ENCODE results near the gene SLC12A3.

SLC12A3 gene

GRCh38 chr16:56894331-56894917 is 29.4 kb downstream of the SLC12A3 start:
- no peak for DNase-seq

- no peak for DNase-seq
Observed at GRCh38 chr16:56895813-56896212, 30.8 kb downstream of the SLC12A3 start.

GRCh38 chr16:56896244-56896643 is 31.2 kb downstream of the SLC12A3 start:
- DNase-seq = no peak

DNA sequence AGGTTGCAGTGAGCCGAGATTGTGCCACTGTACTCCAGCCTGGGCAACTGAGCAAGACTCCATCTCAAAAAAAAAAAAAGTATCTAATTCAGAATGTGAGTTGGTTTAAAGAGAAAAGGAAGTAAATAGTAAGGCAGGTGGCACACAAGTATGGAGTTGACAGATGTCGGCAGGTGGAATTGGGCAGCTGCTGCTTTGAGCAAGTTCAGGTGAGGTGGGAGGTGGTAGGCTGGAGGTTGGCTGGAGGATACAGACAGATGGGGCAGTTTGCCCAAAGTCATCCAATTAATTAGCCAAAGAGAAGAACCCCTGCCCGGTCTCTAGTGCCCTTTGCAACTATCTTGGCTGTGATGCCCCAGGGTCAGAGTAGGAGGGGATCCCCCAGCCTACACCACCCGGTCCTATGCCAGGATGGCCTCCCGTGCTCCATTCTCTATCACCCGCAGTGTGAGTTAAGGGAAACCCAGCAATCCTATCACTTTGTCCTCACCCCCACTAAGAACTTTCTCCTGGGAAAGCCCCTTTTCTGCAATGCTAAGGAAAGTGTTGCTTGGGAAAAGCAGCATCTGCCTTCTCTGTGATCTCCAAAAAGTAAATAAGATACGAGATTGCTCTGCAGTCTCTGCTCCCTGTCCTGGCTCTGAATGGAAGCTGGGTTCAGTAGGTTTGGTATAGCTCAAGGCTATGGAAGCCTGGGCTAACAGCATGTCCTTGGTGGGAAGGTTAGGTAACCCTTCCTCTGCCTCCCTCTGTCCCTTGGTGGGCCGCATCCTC is 32.2 kb downstream of the SLC12A3 start:
- DNase-seq = no peak

GRCh38 chr16:56898847-56899246 is 33.8 kb downstream of the SLC12A3 start:
- no peak for DNase-seq

- no peak for DNase-seq
Observed at GRCh38 chr16:56903866-56904265, 38.9 kb downstream of the SLC12A3 start.

- no peak for DNase-seq
Observed at GRCh38 chr16:56907401-56907800, 42.4 kb downstream of the SLC12A3 start.

DNA sequence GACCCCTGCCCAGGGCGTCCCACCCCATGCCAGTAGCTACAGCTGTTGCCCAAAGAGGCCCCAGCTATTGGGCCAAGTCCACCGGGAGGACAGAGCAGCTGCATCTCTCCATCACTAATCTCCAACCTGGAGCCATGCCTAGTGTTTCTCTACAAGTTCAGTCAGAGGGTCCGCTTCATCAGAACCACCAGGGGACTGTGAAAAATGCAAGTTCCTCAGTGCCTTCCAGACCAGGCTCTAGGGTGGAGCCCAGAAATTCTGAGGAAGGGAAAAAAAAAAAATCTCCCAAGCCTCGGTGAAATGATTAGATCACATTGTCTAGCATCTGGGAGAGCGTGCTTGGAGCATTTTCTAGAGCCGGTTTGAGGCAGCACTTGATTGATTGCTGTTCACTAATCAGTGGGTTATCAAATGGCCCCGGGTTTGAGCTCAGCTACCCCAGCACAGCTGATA is 44.5 kb downstream of the SLC12A3 start:
- no peak for DNase-seq

- DNase-seq = no peak
Observed at GRCh38 chr16:56910112-56910511, 45.1 kb downstream of the SLC12A3 start.

GRCh38 chr16:56910654-56911539 is 45.9 kb downstream of the SLC12A3 start:
- no peak for DNase-seq

DNA sequence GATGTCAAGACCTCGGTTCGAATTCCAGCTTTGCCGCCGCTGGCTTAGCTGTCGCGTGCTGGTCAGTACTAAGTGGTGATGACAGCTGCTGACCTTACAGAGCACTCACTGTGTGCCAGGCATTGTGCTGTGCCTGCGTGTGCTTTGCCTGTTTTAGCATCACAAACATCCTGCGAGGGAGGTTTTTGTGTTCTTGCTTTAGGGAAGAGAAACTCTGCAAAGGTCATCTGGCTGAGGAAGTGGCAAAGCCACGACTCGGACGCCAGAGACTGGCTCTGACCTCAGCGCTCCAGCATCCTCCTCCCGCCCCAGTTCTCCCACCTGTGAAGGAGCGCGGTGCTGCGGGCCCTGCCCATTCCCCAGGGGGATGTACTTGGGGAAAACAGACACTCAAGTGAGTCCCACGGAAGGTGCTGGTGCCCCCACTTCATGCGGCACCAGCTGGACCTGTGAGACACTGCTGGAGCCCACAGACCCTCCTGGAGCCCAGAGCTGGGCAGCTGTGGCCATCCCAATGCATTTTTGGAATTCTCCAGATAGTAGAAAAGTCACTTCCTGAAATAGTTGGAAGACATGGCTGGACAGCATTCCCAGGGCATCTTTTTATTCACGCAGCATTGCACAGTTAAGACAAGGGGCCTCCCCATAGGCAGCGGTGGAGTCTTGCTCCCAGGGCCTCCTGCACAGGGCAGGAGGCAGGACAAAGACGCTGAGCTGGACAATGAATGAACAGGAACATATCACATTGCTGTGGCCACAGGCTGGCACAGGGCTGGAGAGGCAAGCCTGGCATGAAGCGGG is 47.0 kb downstream of the SLC12A3 start:
- no peak for DNase-seq

DNA sequence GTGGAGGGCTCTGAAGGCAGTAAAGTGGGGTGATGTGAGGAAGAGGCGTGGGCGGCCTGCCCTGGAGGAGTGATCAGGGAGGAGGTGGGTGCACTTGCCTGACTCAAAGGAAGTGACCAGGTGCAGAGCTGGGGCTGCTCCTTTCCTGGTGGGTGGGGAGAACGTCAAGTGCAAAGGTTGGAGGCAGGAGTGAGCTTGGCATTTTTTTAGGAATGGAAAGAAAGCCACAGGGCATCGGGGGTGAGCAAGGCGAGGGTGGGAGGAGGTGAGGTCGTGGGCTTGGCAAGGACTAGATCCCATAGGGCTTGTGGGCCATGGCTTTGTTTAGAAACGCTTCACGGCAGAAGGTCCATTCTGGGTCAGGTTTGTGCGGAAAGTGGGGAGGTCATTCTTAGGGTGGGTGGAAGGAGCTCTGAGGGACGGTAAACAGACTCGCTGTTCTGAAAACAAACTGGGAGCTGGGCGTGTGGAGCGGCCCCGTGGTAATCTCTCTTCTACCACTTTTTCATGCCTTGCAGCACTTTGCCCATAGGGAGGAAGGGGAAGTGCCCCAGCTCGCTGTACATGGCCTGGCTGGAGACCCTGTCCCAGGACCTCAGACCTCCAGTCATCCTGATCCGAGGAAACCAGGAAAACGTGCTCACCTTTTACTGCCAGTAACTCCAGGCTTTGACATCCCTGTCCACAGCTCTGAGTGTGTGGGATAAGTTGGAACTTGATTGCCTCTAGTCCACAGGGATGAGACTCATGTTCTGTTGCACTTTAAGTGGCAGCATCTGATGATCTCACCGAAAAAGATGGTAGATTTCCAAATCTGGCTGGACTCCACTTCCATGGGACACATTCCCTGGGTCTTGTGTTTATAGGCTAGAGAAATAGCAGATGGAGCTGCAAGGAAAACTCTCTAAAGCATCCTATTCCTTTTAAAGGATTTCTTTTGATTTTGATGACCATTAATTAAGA is 48.0 kb downstream of the SLC12A3 start:
- DNase-seq = no peak

GRCh38 chr16:56914896-56915295 is 49.9 kb downstream of the SLC12A3 start:
- no peak for DNase-seq

DNA sequence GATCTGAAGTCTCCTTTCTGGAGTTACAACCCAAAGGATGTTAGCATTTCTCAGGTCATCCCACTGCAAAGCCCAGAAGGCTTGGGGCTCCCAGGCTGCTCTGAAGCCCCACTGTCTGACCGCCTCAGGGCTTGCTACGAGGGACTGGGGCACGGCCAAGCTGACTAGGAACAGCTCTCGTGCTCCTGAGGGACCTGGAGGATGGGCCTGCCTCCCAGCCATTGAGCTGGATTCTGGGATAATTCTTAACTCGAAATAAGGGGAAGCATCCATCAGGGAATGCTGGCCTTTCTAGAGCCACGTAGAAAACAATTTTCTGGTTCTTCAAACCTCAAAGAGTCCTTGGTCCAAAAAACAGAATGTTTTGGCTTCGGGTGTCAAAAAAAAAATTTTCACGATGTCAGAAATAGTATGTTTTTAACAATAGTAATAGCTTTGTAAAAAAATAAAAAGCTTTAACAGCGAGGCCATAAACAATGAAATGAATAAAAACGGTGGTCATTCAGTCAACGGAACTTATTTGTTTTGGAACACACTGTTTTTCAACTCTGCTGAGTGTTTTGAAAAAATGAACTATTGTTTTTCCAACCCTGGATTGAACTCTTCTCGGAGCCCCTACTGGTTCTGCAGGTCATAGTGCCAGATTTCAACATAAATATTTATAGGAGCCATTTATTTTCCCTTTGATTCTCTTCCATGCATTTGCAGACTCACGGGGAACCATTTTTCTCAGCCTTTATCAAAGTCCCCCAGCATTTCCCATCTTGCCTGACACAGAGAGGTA is 50.5 kb downstream of the SLC12A3 start:
- no peak for DNase-seq

DNA sequence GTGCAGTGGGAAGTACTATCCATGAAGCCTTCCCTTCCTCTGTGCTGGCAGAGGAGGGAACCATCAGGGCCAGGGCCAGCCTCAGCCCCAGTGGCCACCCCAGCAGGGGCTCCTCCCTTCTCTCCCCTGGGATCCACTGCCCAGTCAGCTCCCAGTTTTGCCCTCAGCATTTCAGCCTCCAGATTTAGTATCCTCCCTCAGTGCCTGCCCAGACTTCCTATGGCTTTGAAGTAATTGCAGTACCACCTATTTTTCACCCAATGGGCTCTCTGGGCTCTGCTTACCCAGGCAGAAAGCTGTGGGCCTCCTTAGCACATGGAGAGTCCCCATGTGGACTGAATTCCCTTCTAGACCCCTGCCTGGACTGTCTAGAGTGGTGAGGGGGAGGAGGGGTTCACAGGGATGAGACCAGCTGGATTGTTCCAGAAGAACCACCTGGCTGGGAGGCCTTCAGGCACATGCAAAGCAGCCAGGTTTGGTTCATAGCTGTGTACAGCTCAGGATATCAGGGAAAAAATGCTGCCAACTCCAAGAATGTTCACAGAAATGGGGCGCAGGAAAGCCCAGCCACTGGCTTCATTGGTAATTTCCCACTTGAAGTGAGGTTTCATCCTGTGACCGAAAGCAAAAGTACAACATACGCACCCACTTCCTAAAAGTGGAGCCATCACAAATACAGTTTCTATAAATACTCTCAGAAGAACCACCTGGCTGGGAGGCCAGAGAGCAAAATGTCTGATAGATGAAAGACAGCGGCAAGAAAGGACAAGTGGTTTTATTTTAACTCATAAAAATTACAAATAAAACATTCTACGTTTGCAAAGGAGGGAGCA is 51.8 kb downstream of the SLC12A3 start:
- no peak for DNase-seq

DNA sequence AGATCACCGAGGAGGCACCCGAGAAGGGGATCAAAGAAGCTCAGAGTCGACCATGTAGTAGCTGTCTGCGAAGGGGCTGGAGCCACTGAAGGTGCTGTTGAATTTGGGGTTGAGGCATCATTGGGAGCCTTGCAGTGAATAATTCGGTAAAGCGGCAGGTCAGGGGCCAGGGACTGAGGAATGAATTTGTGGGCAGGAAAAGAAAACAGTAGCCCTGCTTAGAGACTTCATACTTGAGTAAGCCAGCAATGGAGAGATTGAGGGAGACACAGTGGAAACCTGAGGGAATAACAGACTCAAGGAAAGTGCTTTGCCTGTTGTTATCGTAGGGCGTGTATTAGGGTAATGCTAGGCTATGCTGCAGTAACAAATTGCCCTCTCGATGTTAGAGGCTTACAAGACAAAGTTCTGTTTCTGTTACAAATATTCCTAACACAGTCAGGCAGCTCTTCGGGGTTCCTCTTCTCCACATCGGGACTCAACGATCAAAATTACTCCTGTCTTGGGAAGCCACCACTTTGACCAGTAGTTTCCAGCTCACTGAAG is 53.5 kb downstream of the SLC12A3 start:
- no peak for DNase-seq

DNA sequence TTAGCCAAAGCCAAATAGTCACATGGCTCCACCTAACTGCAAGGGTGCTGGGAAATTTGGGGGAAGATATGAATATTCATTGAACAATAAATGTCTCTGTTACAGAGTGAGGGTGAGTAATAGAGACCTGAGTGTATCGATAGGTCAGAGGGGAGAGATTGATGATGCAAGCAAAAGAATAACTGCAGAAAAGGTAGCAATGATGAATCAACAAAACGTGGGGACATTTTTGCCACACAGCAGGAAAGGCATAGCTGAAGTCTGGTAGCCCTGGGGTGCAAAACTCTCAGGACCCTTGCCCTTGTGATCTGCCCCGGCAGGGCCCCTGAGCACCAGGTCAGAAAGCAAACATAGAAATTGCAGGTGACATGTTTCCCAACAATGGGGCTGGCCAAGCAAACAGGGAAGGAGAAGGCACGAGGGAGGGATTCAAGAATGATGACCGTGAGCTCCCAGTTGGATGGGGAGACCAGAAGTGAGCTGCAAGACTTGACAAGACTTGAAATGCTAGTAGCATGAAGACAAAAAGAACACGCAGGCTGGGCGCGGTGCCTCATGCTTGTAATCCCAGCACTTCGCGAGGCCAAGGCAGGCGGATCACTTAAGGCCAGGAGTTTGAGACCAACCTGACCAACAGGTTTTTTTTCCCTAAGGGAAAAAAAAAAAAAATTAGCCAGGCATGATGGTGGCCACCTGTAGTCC is 54.2 kb downstream of the SLC12A3 start:
- DNase-seq = no peak

DNA sequence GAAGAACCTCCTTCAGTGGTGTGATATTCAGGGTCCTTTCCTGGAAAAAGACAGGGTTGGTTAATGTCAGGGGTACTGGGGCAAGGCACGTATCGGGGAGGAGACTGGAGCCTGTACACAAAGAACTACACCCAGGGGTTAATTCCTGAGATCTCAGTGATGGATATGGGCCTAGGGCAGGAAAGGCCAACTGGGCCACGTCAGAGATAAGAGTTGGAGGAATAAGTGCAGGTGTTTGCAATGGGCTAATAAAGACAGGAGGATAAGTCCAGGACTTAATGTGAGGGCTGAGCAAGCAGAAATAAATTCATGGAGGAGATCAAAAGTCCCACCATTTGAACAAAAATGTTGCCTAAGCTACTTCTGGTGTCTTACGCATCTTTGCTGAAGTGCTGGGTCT is 56.6 kb downstream of the SLC12A3 start:
- no peak for DNase-seq

Measured in DMS79 (cell line).